PC-3 (cell line): Measurements from ENCODE around the gene SLC43A1. TPM values are rescaled to one million over a fixed set of nuclear protein-coding genes. Genes with fewer than 3 reads are reported as not detected.
A peak's percentile ranks its signal among the peaks of the same experiment; 100 is the strongest.

ENCODE experiments used
- ATAC-seq: fragments of 200-7000 bp; cut with Tn5 transposase; 2 replicates; pipeline ENCODE4 v1.9.1; 2020; ENCODE audit warnings: mild to moderate bottlenecking, moderate library complexity
- BruUV-seq: library from RNA; stranded (reverse); fragments of 400-500 nt; replicated peaks from 2 replicates; lab custom pipeline; 2021; lab: Mats Ljungman, UMichigan
- CTCF ChIA-PET: fragments of 300-600 bp; sonication (Branson Sonifier 250); formaldehyde crosslinking; loops from one replicate; lab custom pipeline; 2022; ENCODE audit warnings: antibody characterized with exemption; lab: Charles Lee
- POLR2A ChIA-PET: fragments of 300-600 bp; sonication (Branson Sonifier 250); formaldehyde crosslinking; loops from one replicate; lab custom pipeline; 2022; ENCODE audit warnings: antibody characterized with exemption; ENCODE audit not compliant: unreplicated experiment; lab: Charles Lee
- DNase-seq: peaks from one replicate; pipeline ENCODE4 v3.0.0-alpha.2; 2015
- H2AFZ ChIP-seq: fragments of 300-600 bp; sonication (generic); 2 replicates; pipeline ENCODE4 v1.6.0; 2016; ENCODE audit warnings: antibody characterized with exemption, low read length
- H3F3A ChIP-seq: fragments of 300-600 bp; sonication (generic); one replicate; pipeline ENCODE4 v1.6.0; 2017; ENCODE audit warnings: antibody characterized with exemption, low read length, control low read depth, mild to moderate bottlenecking; ENCODE audit not compliant: unreplicated experiment
- H3K27ac ChIP-seq: fragments of 300-600 bp; sonication (generic); 2 replicates; pipeline ENCODE4 v1.5.1; 2016; ENCODE audit warnings: mild to moderate bottlenecking, low read length
- H3K27me3 ChIP-seq: fragments of 300-600 bp; sonication (generic); 2 replicates; pipeline ENCODE4 v1.6.1; 2016; ENCODE audit warnings: low read length, mixed read lengths
- H3K36me3 ChIP-seq: fragments of 300-600 bp; sonication (generic); 2 replicates; pipeline ENCODE4 v1.6.1; 2016; ENCODE audit warnings: low read depth, mixed run types, low read length, mixed read lengths
- H3K4me1 ChIP-seq: fragments of 300-600 bp; sonication (generic); 2 replicates; pipeline ENCODE4 v1.5.1; 2016; ENCODE audit warnings: low read length; ENCODE audit not compliant: insufficient read depth
- H3K4me2 ChIP-seq: fragments of 300-600 bp; sonication (generic); 2 replicates; pipeline ENCODE4 v1.6.0; 2016; ENCODE audit warnings: low read length
- H3K4me3 ChIP-seq: fragments of 300-600 bp; sonication (generic); 2 replicates; pipeline ENCODE4 v1.5.1; 2016; ENCODE audit warnings: mild to moderate bottlenecking, low read length, mixed read lengths
- H3K79me2 ChIP-seq: fragments of 300-600 bp; sonication (generic); 2 replicates; pipeline ENCODE4 v1.6.1; 2017; ENCODE audit warnings: low read length, mixed read lengths
- H3K9ac ChIP-seq: fragments of 300-600 bp; sonication (generic); 2 replicates; pipeline ENCODE4 v1.6.0; 2016; ENCODE audit warnings: mild to moderate bottlenecking, low read length
- H3K9me2 ChIP-seq: fragments of 300-600 bp; sonication (generic); replicated peaks from 2 replicates; pipeline ENCODE4 v1.6.1; 2016; ENCODE audit warnings: mixed run types, low read length, mixed read lengths
- H3K9me3 ChIP-seq: fragments of 300-600 bp; sonication (generic); 2 replicates; pipeline ENCODE4 v1.6.1; 2016; ENCODE audit warnings: low read length, mixed read lengths
- H4K20me1 ChIP-seq: fragments of 300-600 bp; sonication (generic); 2 replicates; pipeline ENCODE4 v1.6.1; 2016; ENCODE audit warnings: low read length, mixed read lengths
- EZH2 ChIP-seq: fragments of 300-600 bp; sonication (generic); IDR thresholded peaks from one replicate; pipeline ENCODE4 v1.6.1; 2017; ENCODE audit warnings: antibody characterized with exemption, mild to moderate bottlenecking, low read length; ENCODE audit not compliant: unreplicated experiment
- EZH2phosphoT487 ChIP-seq: fragments of 300-600 bp; sonication (generic); IDR thresholded peaks from 2 replicates; pipeline ENCODE4 v1.6.1; 2018; ENCODE audit warnings: mild to moderate bottlenecking, antibody characterized with exemption, low read length, borderline replicate concordance
- intact Hi-C: fragments of 100-400 bp; cut with micrococcal nuclease; formaldehyde crosslinking; loops from 2 replicates; pipeline ENCODE4 v1.9.0; 2023
- total RNA-seq: library from RNA; depleted of rRNA; stranded (reverse); fragments of >200 nt; gene quantifications from 2 replicates; pipeline ENCODE4 v1.2.3, GENCODE V29; 2014
- TF ChIP-seq, protein P1 (sequence below): fragments of 300-600 bp; sonication (generic); conservative IDR thresholded peaks from 2 replicates; pipeline ENCODE4 v1.5.1; 2017; ENCODE audit warnings: antibody characterized with exemption, low read depth, mild to moderate bottlenecking, low read length

The SLC43A1 gene
- total RNA-seq, 1 experiment from 2014 or later = 12.4 TPM

DNA sequence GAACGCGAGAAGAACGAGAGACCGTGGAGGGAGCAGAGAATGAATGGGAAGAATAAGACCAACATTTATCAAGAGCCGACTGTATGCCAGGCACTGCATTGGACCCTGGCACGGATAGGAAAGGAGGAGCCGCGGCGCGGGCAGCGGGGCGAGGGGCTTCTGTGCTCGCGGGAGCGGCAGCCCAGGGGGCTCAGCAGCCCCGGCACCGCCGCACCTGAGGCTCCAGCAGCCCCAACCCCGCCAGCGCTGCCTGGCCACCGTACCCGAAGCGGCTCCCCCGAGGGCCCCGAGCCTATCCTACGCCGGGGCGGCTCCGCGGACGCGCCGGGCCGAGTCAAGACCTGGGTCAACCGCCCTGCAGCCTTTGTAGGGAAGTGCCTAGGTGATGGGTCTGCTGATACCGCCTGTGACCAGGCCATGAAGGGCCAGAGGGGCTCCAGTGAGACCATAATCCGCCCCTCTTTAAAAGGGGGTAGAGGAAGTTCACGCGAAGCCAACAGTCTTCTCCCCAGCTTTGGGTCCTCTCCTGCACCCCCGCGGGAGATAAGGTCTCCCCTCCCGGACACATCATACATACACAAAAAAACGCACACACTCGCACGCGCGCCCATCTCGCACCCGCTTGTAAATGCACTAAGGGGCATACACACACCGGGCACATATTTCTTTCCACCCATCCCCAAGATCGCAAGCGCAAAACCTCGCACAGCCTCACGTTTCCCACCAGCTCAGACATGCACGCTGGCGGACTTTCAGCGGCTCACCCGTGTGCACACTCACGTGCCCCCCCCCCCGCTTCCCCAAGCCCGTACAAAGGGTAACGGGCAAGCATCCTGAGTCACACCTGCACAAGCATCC, 56.1 kb downstream of the SLC43A1 start:
- no peaks in the 10 kb centered on the region for H4K20me1 ChIP-seq
- intact Hi-C loops = no loop called here
- DNase-seq (peak; percentile 30), ATAC-seq (no peak)
- peak overlapping the region; percentile 77 for H3K4me2 ChIP-seq
- no peaks in the 10 kb centered on the region for H3K36me3 ChIP-seq
- ChIA-PET CTCF (interaction anchor here (0.6 to 2.1 kb wide), 6 partner anchors 15 to 115 kb away, joined by 3 to 21 read pairs (median 4); no protein-coding TSS in a partner anchor), POLR2A (interaction anchor here (0.6 kb wide), 2 partner anchors 15 to 341 kb away, joined by 4 read pairs; no protein-coding TSS in a partner anchor)
- H3F3A ChIP-seq = no peaks in the 10 kb centered on the region
- H2AFZ ChIP-seq = peak overlapping the region; percentile 90
- TF ChIP-seq EZH2phosphoT487 (peak; percentile 16; the same call in 1 of the 2 replicates), EZH2 (peak; percentile 88)
- TF ChIP-seq, protein P1, sequence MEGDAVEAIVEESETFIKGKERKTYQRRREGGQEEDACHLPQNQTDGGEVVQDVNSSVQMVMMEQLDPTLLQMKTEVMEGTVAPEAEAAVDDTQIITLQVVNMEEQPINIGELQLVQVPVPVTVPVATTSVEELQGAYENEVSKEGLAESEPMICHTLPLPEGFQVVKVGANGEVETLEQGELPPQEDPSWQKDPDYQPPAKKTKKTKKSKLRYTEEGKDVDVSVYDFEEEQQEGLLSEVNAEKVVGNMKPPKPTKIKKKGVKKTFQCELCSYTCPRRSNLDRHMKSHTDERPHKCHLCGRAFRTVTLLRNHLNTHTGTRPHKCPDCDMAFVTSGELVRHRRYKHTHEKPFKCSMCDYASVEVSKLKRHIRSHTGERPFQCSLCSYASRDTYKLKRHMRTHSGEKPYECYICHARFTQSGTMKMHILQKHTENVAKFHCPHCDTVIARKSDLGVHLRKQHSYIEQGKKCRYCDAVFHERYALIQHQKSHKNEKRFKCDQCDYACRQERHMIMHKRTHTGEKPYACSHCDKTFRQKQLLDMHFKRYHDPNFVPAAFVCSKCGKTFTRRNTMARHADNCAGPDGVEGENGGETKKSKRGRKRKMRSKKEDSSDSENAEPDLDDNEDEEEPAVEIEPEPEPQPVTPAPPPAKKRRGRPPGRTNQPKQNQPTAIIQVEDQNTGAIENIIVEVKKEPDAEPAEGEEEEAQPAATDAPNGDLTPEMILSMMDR = no peak
- no peaks in the 10 kb centered on the region for H3K9me2 ChIP-seq
- H3K9me3 ChIP-seq = no peaks in the 10 kb centered on the region
- H3K4me3 ChIP-seq = peak overlapping the region; percentile 58
- H3K27me3 ChIP-seq = peaks cover 13% of the 10 kb centered on the region
- no peak overlapping the region for H3K9ac ChIP-seq
- BruUV-seq = no TSS peak
- no peaks in the 10 kb centered on the region for H3K79me2 ChIP-seq
- H3K4me1 ChIP-seq = peaks cover 24% of the 10 kb centered on the region
- H3K27ac ChIP-seq = no peak overlapping the region

DNA sequence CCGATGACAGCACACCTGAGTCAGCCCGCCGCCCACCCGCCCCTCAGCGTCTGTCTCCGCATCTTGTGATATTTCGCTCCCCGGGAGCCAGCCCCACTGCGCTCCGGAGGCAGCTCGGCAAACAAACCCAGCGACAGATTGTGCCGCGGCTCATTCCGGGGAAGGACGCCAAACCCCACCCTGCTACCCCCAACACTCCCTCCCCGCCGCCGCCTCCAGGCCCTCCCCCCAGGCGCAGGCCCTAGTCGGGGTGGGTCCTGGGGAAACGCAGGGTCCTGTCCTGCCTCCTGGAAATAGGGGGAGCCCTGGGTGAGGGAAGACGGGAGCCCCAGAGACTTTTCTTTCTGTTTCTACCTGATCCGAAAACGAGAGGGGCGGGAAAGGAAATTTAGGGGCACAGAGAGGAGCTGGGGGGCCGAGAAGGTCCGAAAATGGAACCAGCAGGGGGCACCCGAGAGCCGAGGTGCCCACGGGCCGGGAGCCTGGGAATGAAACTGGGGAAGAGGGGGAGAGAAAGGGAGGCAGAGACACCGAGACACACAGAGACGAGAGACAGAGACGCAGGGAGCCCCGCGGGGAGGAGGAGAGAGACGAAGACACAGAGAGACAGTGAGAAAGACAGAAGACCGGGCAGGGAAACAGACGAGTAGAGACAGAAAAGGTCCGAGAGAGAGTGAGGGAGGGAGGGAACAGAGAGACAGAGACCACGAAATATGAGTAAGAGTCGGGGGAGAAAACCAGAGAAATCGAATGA, 56.9 kb downstream of the SLC43A1 start:
- H3K79me2 ChIP-seq = no peaks in the 10 kb centered on the region
- no peaks in the 10 kb centered on the region for H3K9me3 ChIP-seq
- CTCF ChIA-PET = interaction anchor here (0.6 to 2.1 kb wide), 9 partner anchors 14 to 113 kb away, joined by 3 to 21 read pairs (median 4); no protein-coding TSS in a partner anchor
- no peaks in the 10 kb centered on the region for H4K20me1 ChIP-seq
- H3K4me2 ChIP-seq = peak overlapping the region; percentile 77
- POLR2A ChIA-PET = interaction anchor here (0.6 to 0.9 kb wide), 3 partner anchors 113 to 342 kb away, joined by 3 to 38 read pairs (median 4); partner anchors contain the start of genes MED19 and TMX2
- intact Hi-C loops = no loop called here
- H3F3A ChIP-seq = no peaks in the 10 kb centered on the region
- H3K27me3 ChIP-seq = peaks cover 13% of the 10 kb centered on the region
- peak overlapping the region; percentile 58 for H3K4me3 ChIP-seq
- H3K27ac ChIP-seq = no peak overlapping the region
- no peaks in the 10 kb centered on the region; the same call in 1 of the 2 replicates for H3K9me2 ChIP-seq
- no peak for TF ChIP-seq EZH2
- TF ChIP-seq, protein P1 = peak; percentile 98
- ATAC-seq (peak; percentile 19), DNase-seq (peak; percentile 60)
- H3K36me3 ChIP-seq = no peaks in the 10 kb centered on the region
- H3K4me1 ChIP-seq = peaks cover 24% of the 10 kb centered on the region
- H2AFZ ChIP-seq = peak overlapping the region; percentile 90
- H3K9ac ChIP-seq = no peak overlapping the region
- no TSS peak for BruUV-seq
